ENCODE results near the gene CSNK1A1. TPM values are rescaled to one million over a fixed set of nuclear protein-coding genes. Genes with fewer than 3 reads are reported as not detected.
"Not testable (repeated sequence)": the region's sequence is repeated elsewhere in the genome, so short reads cannot be mapped to it uniquely, and the experiment has no call there.

Gene CSNK1A1
- total RNA-seq, 1 donor: 487 TPM

DNA sequence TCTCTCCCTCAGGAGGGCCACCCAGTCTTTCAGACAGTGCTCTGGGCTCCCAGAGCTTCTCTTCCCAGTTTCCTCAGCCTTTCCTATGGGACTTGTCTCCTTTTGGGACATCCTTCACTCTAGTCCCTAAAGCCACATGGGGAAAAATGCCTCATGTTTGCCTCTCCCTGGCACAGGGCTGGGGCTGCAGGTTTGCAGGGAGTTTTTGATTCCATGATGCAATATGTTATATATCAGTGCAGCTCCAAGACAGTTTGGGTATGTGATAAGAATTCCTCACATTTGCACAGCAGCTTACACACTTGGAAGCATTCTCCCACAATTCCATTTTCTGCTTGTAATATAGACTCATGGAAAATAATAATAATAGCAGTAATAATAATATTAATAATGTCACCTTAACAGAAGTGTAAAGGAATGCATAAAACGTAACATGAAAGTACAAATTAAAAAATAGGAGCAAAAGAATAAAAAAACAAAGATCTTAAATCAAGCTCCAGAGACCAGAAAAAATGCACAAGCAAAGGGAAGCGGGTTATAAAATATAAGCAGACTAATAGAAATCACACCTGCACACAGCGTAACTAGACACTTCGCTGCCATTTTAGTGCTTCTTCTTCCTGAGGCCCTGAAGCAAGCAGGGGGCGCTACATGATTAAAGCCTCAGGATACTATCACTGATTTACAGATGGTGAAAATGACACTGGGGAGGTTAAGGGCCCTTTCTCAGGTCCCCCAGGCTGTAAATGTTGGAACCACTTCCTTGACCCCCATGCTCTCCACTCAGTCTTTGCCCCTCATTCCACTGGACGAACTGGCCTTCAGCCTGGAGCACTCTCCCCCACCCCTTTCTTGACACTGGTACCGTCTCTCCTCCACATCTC is 102.2 kb downstream of the CSNK1A1 start:
- H3K4me3 ChIP-seq (ENCODE audit: low read depth, low read length): no peak overlapping the region
- TF ChIP-seq, protein P1, sequence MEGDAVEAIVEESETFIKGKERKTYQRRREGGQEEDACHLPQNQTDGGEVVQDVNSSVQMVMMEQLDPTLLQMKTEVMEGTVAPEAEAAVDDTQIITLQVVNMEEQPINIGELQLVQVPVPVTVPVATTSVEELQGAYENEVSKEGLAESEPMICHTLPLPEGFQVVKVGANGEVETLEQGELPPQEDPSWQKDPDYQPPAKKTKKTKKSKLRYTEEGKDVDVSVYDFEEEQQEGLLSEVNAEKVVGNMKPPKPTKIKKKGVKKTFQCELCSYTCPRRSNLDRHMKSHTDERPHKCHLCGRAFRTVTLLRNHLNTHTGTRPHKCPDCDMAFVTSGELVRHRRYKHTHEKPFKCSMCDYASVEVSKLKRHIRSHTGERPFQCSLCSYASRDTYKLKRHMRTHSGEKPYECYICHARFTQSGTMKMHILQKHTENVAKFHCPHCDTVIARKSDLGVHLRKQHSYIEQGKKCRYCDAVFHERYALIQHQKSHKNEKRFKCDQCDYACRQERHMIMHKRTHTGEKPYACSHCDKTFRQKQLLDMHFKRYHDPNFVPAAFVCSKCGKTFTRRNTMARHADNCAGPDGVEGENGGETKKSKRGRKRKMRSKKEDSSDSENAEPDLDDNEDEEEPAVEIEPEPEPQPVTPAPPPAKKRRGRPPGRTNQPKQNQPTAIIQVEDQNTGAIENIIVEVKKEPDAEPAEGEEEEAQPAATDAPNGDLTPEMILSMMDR (IDR thresholded peaks at IDR 0.05; ENCODE audit: insufficient read depth, low read depth, low read length): peak; percentile 49
- DNase-seq (ENCODE audit: low read depth): peak; percentile 58

DNA sequence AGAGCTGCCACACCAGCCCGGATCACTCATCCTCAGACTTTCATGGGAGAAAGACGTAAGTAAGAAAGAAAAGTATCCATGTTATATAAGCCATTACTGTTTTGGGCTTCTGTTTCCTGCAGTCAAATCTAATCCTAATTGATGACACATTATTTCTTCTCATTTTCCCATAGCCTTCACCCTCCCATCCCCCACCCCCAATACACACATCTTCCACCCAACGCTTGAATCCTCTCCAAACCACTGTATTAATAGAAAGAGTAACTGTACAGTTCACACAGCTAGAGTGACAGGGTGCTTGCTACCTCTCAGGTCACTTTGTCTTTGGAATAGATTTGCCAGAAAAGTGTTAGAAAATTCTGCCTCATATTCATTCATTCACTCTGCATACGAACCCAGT is 102.8 kb downstream of the CSNK1A1 start:
- TF ChIP-seq, protein P1 (IDR thresholded peaks at IDR 0.05; ENCODE audit: insufficient read depth, low read depth, low read length): no peak
- DNase-seq (ENCODE audit: low read depth): no peak
- no peak overlapping the region for H3K4me3 ChIP-seq (ENCODE audit: low read depth, low read length)

DNA sequence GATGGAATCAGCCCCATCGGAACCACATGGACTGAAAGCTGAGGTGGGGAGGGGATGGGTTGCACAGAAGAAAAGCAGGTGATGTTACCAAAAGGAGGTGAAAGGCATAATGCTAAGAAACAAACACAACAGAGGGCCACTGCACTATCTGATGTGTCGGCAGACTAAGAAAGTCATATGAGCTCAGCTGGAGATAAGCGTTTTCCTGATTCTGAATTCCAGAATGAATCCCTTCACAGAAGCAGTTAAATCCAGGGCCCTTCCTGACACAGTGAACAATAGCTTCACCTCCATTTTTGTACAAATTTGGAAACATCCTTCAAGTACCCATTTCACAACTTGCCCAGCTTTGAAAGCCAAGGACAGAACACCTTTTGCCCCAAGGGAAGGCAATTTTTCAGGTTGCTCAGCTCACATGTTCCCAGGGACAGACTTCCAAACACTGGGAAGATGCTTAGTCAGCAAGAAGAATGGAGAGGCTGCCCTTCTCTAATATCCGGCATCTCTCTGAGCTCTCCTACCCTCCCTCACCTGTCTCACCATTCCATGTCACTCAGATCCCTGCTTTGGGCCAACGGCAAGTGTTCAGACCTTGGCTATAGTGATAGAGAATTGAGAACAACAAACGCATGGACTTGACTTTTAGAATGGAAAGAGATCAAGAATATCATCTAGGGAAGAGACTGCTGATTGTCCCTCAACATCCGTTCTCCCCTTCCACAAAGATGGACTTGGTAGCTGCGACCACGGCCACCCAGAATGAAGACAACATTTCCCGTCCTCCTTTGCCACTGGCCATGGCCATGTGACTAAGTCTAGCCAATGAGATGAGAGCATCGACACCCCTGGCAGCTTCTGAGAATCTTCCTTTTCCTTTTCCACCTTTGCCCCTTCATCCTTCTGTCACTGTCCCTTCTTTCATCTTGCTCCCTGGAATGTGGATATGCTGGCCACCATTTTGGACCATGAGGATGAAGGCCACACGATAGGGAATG is 103.6 kb downstream of the CSNK1A1 start:
- no peak for DNase-seq (ENCODE audit: low read depth)
- no peak overlapping the region for H3K4me3 ChIP-seq (ENCODE audit: low read depth, low read length)
- TF ChIP-seq, protein P1 (IDR thresholded peaks at IDR 0.05; ENCODE audit: insufficient read depth, low read depth, low read length): no peak

DNA sequence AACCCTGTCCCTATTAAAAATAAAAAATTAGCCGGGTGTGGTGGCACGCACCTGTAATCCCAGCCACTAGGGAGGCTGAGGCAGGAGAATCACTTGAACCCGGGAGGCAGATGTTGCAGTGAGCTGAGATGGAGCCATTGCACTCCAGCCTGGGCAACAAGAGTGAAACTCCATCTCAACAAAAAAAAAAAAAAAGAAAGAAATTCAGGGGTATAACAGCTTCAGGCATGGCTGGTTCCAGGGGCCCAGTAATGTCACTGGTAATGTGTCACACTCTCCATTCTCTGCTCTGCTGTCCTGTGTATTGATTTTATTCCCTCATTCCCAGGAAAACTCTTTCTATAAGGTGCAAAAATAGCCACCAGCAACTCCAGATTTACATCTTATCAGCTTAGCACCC is 104.4 kb downstream of the CSNK1A1 start:
- DNase-seq (ENCODE audit: low read depth); H3K4me3 ChIP-seq (ENCODE audit: low read depth, low read length): not testable (repeated sequence)

DNA sequence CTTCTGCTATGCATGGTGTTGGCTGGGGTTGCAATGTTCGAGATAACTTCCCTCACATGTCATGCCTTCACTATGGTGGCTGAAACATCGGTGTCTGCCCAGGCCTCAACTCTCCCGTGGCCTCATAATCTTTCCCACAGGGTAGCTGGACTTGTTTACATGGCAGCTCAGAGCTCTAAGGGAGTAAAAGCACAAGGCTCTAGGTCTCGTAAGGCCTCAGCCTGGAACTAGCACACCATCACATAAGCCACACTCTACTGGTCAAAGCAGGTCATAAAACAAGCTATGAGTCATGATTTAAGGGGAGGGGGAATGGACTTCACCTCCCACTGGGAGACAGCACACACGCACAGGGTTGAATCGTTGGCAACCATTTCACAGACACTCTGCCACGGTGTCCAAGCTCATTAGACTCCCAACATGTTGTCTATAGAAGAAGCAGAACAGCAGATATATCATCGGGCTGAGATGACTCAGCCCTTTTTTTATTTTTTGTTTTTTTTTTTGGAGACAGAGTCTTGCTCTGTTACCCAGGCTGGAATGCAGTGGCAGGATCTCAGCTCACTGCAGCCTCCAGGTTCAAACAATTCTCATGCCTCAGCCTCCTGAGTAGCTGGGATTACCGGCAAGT is 105.4 kb downstream of the CSNK1A1 start:
- TF ChIP-seq, protein P1 (IDR thresholded peaks at IDR 0.05; ENCODE audit: insufficient read depth, low read depth, low read length): no peak
- no peak overlapping the region for H3K4me3 ChIP-seq (ENCODE audit: low read depth, low read length)
- DNase-seq (ENCODE audit: low read depth): peak; percentile 98

DNA sequence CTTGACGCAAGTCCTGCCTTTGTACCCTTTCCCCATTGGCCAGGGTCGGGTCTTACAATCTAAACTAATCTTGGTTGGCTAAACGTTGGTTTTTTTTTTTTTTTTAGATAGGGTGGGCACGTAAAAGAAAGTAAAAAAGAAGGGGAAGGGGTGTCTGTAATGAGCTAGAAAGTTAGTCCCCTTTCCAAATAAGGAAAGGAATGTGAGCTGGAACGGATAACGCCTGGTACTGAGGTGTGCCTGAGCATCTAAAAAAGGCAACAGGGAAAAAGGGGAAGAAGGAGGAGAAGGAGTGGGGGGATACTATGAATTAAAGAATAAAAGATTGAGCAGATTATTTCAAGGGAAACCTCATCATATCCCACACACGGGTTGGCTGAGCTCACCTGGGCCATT is 105.9 kb downstream of the CSNK1A1 start:
- no peak overlapping the region for H3K4me3 ChIP-seq (ENCODE audit: low read depth, low read length)
- DNase-seq (ENCODE audit: low read depth): no peak
- TF ChIP-seq, protein P1 (IDR thresholded peaks at IDR 0.05; ENCODE audit: insufficient read depth, low read depth, low read length): no peak

DNA sequence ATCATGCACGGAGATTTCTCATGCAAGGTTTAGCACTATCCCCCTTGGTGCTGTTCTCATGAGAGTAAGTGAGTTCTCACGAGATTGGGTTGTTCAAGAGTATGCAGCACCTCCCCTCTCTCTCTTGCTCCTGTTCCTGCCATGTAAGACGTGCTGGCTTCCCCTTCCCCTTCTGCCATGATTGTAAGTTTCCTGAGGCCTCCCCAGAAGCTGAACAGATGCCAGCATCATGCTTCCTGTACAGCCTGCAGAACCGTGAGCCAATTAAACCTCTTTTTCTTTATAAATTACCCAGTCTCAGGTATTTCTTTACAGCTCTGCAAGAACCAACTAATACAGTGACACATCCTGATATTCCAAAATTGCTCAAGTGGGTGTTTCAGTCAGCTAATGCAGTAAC is 106.8 kb downstream of the CSNK1A1 start:
- DNase-seq (ENCODE audit: low read depth); H3K4me3 ChIP-seq (ENCODE audit: low read depth, low read length): not testable (repeated sequence)

All from fibroblast of villous mesenchyme (primary cell).